Activated CD4-positive, alpha-beta T cell treated with anti-CD3 and anti-CD28 coated beads for 48 hours (primary cell): ENCODE results near the gene LDLRAD4.

Experiments used
- DNase-seq: peaks from one replicate; pipeline ENCODE4 v3.0.0-alpha.2; 2020

The LDLRAD4 gene

GRCh38 chr18:13218368-13218991, at the start of gene LDLRAD4:
Gene LDLRAD4, plus strand, starts transcription at chr18:13218760.
- DNase-seq = peak; percentile 48

GRCh38 chr18:13173578-13174145, 44.9 kb upstream of the LDLRAD4 start:
- no peak for DNase-seq

GRCh38 chr18:13175266-13175665, 43.3 kb upstream of the LDLRAD4 start:
- DNase-seq = no peak

GRCh38 chr18:13175754-13176210, 42.8 kb upstream of the LDLRAD4 start:
- DNase-seq = peak; percentile 36

- DNase-seq = no peak
Observed at GRCh38 chr18:13176847-13177246, 41.7 kb upstream of the LDLRAD4 start.

GRCh38 chr18:13178197-13178596, 40.4 kb upstream of the LDLRAD4 start:
- DNase-seq = no peak

GRCh38 chr18:13178976-13179375, 39.6 kb upstream of the LDLRAD4 start:
- peak; percentile 61 for DNase-seq

- DNase-seq = peak; percentile 34
Observed at GRCh38 chr18:13179566-13180113, 38.9 kb upstream of the LDLRAD4 start.

- DNase-seq = no peak
Observed at GRCh38 chr18:13180614-13181375, 37.8 kb upstream of the LDLRAD4 start.

- no peak for DNase-seq
Observed at GRCh38 chr18:13181765-13182164, 36.8 kb upstream of the LDLRAD4 start.

- no peak for DNase-seq
Observed at GRCh38 chr18:13183359-13183758, 35.2 kb upstream of the LDLRAD4 start.

GRCh38 chr18:13183790-13184189, 34.8 kb upstream of the LDLRAD4 start:
- DNase-seq = no peak

- DNase-seq = no peak
Observed at GRCh38 chr18:13184396-13184795, 34.2 kb upstream of the LDLRAD4 start.

GRCh38 chr18:13185675-13186198, 32.8 kb upstream of the LDLRAD4 start:
- no peak for DNase-seq

GRCh38 chr18:13186687-13187086, 31.9 kb upstream of the LDLRAD4 start:
- DNase-seq = no peak

- DNase-seq = no peak
Observed at GRCh38 chr18:13187498-13187897, 31.1 kb upstream of the LDLRAD4 start.

GRCh38 chr18:13191031-13191430, 27.5 kb upstream of the LDLRAD4 start:
- DNase-seq = no peak

- no peak for DNase-seq
Observed at GRCh38 chr18:13191779-13192178, 26.8 kb upstream of the LDLRAD4 start.

GRCh38 chr18:13192970-13193369, 25.6 kb upstream of the LDLRAD4 start:
- DNase-seq = no peak

- no peak for DNase-seq
Observed at GRCh38 chr18:13194239-13194638, 24.3 kb upstream of the LDLRAD4 start.

GRCh38 chr18:13198701-13199100, 19.9 kb upstream of the LDLRAD4 start:
- no peak for DNase-seq

GRCh38 chr18:13199169-13199568, 19.4 kb upstream of the LDLRAD4 start:
- no peak for DNase-seq

GRCh38 chr18:13201292-13201691, 17.3 kb upstream of the LDLRAD4 start:
- no peak for DNase-seq

- DNase-seq = no peak
Observed at GRCh38 chr18:13202571-13202970, 16.0 kb upstream of the LDLRAD4 start.
